GM12878 (cell line): ENCODE measurements around the gene STRADB.
A peak's percentile ranks its signal among the peaks of the same experiment; 100 is the strongest.

Experiments
- CEBPB ChIP-seq, 2 experiments: fragments of 150-350 bp in 1 of 2; IDR thresholded peaks; 2 replicates each; pipeline ENCODE4 v1.6.1; 2012 to 2014; ENCODE audit warnings: low read depth in 2 of 2, low read length in 2 of 2, borderline replicate concordance in 1 of 2, inconsistent platforms in 1 of 2
- CHD1 ChIP-seq: IDR thresholded peaks from 2 replicates; pipeline ENCODE4 v1.6.1; 2012; ENCODE audit warnings: low read depth, low read length, improper control_type of control experiment
- CHD2 ChIP-seq: IDR thresholded peaks from 2 replicates; pipeline ENCODE4 v1.6.1; 2011; ENCODE audit warnings: low read depth, low read length, improper control_type of control experiment, borderline replicate concordance
- KDM1A ChIP-seq: fragments of 200-600 bp; sonication (generic); IDR thresholded peaks from 2 replicates; pipeline ENCODE4 v1.6.1; 2016; ENCODE audit warnings: borderline replicate concordance
- STAT3 ChIP-seq: IDR thresholded peaks from 2 replicates; pipeline ENCODE4 v1.6.1; 2011; ENCODE audit warnings: low read depth, low read length, improper control_type of control experiment

GRCh38 chr2:201414099-201415023 is 37.2 kb upstream of the STRADB start:
- no peak for TF ChIP-seq STAT3
- no peak for TF ChIP-seq KDM1A
- no peak for TF ChIP-seq CHD1
- 0 out of 4 replicates have a peak, but pooled peaks of 1 of the 2 experiments have one; percentile 35 for TF ChIP-seq CEBPB (IDR thresholded peaks at IDR 0.05; ENCODE audit: borderline replicate concordance in 1 of 2, low read depth in 2 of 2, low read length in 2 of 2)
- no peak for TF ChIP-seq CHD2
